Testis (tissue), 3 donors: Measurements from ENCODE around the gene ITPR2. TPM values are rescaled to one million over a fixed set of nuclear protein-coding genes. Genes with fewer than 3 reads are reported as not detected.
"Not testable (repeated sequence)": the region's sequence is repeated elsewhere in the genome, so short reads cannot be mapped to it uniquely, and the experiment has no call there.

Source experiments
- DNase-seq: peaks from one replicate; pipeline ENCODE4 v3.0.0-alpha.2; 2019
- H3K27ac ChIP-seq, 2 donors: fragments of 200-600 bp; sonication (generic); one replicate each; pipeline ENCODE4 v1.5.1; 2019
- H3K27me3 ChIP-seq: fragments of 200-600 bp; sonication (generic); one replicate; pipeline ENCODE4 v1.5.1; 2019
- H3K36me3 ChIP-seq: fragments of 200-600 bp; sonication (generic); one replicate; pipeline ENCODE4 v1.5.1; 2017; ENCODE audit warnings: low read depth; ENCODE audit errors: missing control alignments
- H3K4me1 ChIP-seq: fragments of 200-600 bp; sonication (generic); one replicate; pipeline ENCODE4 v1.5.1; 2019
- H3K4me3 ChIP-seq, 2 donors: fragments of 200-600 bp; sonication (generic); one replicate each; pipeline ENCODE4 v1.5.1; 2017 to 2019
- H3K9me3 ChIP-seq: fragments of 200-600 bp; sonication (generic); one replicate; pipeline ENCODE4 v1.5.1; 2017
- POLR2A ChIP-seq: fragments of 450-650 bp; IDR thresholded peaks from one replicate; pipeline ENCODE4 v1.6.1; 2017; ENCODE audit warnings: antibody characterized with exemption, mild to moderate bottlenecking, moderate library complexity
- WGBS, 2 donors: methylation state at CpG; one replicate each; pipeline ENCODE4 v1.1.5; 2018; 5-methylcytosine and 5-hydroxymethylcytosine counted together
- intact Hi-C: fragments of 100-400 bp; cut with DNase I; formaldehyde crosslinking; loops from one replicate; pipeline ENCODE4 v1.15.1; 2023; ENCODE audit warnings: low total_unique reads
- polyA plus RNA-seq: library from polyadenylated mRNA; stranded (reverse); fragments of 350-450 nt; fragmentation: Illumina TruSeq; extraction: RNeasy Lipid Tissue Mini Kit (QIAGEN cat#74804); gene quantifications from one replicate; pipeline ENCODE4 v1.2.3, GENCODE V29; 2014; ENCODE audit warnings: low read depth, low replicate concordance; ENCODE audit not compliant: insufficient read depth
- total RNA-seq, 2 donors: library from RNA; depleted of rRNA; stranded (reverse); fragments of >200 nt; gene quantifications; one replicate each; pipeline ENCODE4 v1.2.3, GENCODE V29; 2016
- TF ChIP-seq, protein P1 (sequence below), 3 experiments: fragments of 450-650 bp in 2 of 3; fragments of 200-600 bp in 1 of 3; sonication (generic) in 1 of 3; IDR thresholded peaks; one replicate each; pipeline ENCODE4 v1.5.1; 2016 to 2019; ENCODE audit warnings: antibody characterized with exemption in 3 of 3, mild to moderate bottlenecking in 2 of 3, moderate library complexity in 1 of 3

ITPR2 gene
- total and polyA plus RNA-seq, 3 donors from 2014 or later: 4.9 to 60.6 (median 56.9) TPM

GRCh38 chr12:26761775-26762174 lies 71.2 kb downstream of the ITPR2 start:
- WGBS, 2 donors: 97 to 98% methylated on average over 3 of the region's 3 CpGs
- no peak overlapping the region for H3K27ac ChIP-seq
- no peak for TF ChIP-seq POLR2A
- TF ChIP-seq, protein P1, sequence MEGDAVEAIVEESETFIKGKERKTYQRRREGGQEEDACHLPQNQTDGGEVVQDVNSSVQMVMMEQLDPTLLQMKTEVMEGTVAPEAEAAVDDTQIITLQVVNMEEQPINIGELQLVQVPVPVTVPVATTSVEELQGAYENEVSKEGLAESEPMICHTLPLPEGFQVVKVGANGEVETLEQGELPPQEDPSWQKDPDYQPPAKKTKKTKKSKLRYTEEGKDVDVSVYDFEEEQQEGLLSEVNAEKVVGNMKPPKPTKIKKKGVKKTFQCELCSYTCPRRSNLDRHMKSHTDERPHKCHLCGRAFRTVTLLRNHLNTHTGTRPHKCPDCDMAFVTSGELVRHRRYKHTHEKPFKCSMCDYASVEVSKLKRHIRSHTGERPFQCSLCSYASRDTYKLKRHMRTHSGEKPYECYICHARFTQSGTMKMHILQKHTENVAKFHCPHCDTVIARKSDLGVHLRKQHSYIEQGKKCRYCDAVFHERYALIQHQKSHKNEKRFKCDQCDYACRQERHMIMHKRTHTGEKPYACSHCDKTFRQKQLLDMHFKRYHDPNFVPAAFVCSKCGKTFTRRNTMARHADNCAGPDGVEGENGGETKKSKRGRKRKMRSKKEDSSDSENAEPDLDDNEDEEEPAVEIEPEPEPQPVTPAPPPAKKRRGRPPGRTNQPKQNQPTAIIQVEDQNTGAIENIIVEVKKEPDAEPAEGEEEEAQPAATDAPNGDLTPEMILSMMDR (IDR thresholded peaks at IDR 0.05): no peak

GRCh38 chr12:26760657-26761293 lies 72.2 kb downstream of the ITPR2 start:
- 99 to 100% methylated on average over 3 of the region's 3 CpGs for WGBS, 2 donors
- TF ChIP-seq POLR2A: no peak
- TF ChIP-seq, protein P1 (IDR thresholded peaks at IDR 0.05): no peak

More at GRCh38 chr12:26761775-26762174, 71.2 kb downstream of the ITPR2 start:
- no peak for DNase-seq
- H3K9me3 ChIP-seq: no peaks in the 10 kb centered on the region
- no peaks in the 10 kb centered on the region for H3K36me3 ChIP-seq
- no peak overlapping the region for H3K4me3 ChIP-seq
- H3K4me1 ChIP-seq: no peaks in the 10 kb centered on the region
- intact Hi-C loops: no loop called here
- no peaks in the 10 kb centered on the region for H3K27me3 ChIP-seq

GRCh38 chr12:26755362-26755761 lies 77.6 kb downstream of the ITPR2 start:
- H3K9me3 ChIP-seq, H3K4me3 ChIP-seq, H3K4me1 ChIP-seq, H3K27me3 ChIP-seq, DNase-seq, H3K36me3 ChIP-seq, intact Hi-C loops, H3K27ac ChIP-seq: not testable (repeated sequence)
- 87 to 93% methylated on average over 3 of the region's 3 CpGs for WGBS, 2 donors

More at GRCh38 chr12:26760657-26761293, 72.2 kb downstream of the ITPR2 start:
- H3K9me3 ChIP-seq: no peaks in the 10 kb centered on the region
- no peak for DNase-seq
- H3K27ac ChIP-seq: no peak overlapping the region
- H3K4me1 ChIP-seq: no peaks in the 10 kb centered on the region
- no peaks in the 10 kb centered on the region for H3K27me3 ChIP-seq
- H3K36me3 ChIP-seq: no peaks in the 10 kb centered on the region
- H3K4me3 ChIP-seq: no peak overlapping the region
- intact Hi-C loops: no loop called here

DNA sequence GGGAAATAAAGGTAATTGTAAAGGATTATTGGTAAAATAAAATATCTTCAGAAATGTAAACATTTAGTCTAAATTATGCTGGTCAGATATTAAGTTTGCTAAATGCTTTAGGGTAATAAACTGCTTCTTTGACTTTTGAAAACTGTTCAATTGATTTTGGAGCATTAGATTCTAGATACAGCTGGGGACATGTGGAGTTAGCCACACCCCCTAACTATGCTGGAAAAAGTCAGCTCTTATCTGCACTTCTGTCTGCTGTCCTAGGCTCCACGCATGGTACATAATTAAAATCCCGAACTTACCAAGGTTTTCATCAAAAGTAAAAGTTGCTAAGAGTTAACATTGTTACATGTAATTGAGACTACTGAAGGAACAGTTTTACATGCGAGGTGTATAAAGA lies 78.8 kb downstream of the ITPR2 start:
- 82 to 95% methylated on average over 3 of the region's 3 CpGs for WGBS, 2 donors
- no peak overlapping the region for H3K4me3 ChIP-seq
- intact Hi-C loops: no loop called here
- H3K36me3 ChIP-seq: no peaks in the 10 kb centered on the region
- no peaks in the 10 kb centered on the region for H3K4me1 ChIP-seq
- no peaks in the 10 kb centered on the region for H3K27me3 ChIP-seq
- TF ChIP-seq, protein P1 (IDR thresholded peaks at IDR 0.05): no peak
- no peak for TF ChIP-seq POLR2A
- no peaks in the 10 kb centered on the region for H3K9me3 ChIP-seq
- no peak overlapping the region for H3K27ac ChIP-seq
- DNase-seq: no peak

- 87 to 93% methylated on average over 4 of the region's 4 CpGs for WGBS, 2 donors
These were observed 81.8 kb downstream of the ITPR2 start for GRCh38 chr12:26751179-26751578.

More at GRCh38 chr12:26751179-26751578, 81.8 kb downstream of the ITPR2 start:
- no peak for DNase-seq
- Histone ChIP-seq H3K27ac (no peak overlapping the region), H3K27me3 (no peaks in the 10 kb centered on the region), H3K36me3 (no peaks in the 10 kb centered on the region), H3K4me1 (no peaks in the 10 kb centered on the region), H3K4me3 (no peak overlapping the region), H3K9me3 (no peaks in the 10 kb centered on the region)
- intact Hi-C loops: no loop called here
- TF ChIP-seq, protein P1 (IDR thresholded peaks at IDR 0.05): no peak
- TF ChIP-seq POLR2A: no peak
